C4-2B (cell line): ENCODE results near the gene MVK.

Source experiments
- CTCF ChIP-seq: fragments of 450-650 bp; conservative IDR thresholded peaks from 2 replicates; pipeline ENCODE4 v1.5.1; 2017; ENCODE audit warnings: mild to moderate bottlenecking
- ZFX ChIP-seq: fragments of 450-650 bp; IDR thresholded peaks from 2 replicates; pipeline ENCODE4 v1.6.1; 2017

- no peak for TF ChIP-seq CTCF
- TF ChIP-seq ZFX, result no peak
Measured at GRCh38 chr12:109612975-109613502, 39.4 kb downstream of the MVK start.
